H1 (cell line): ENCODE measurements around the gene SKP1. TPM values are rescaled to one million over a fixed set of nuclear protein-coding genes. Genes with fewer than 3 reads are reported as not detected.

Experiments used
- CTCF ChIA-PET: fragments of 300-600 bp; sonication (Branson Sonifier 250); formaldehyde crosslinking; loops from one replicate; lab custom pipeline; 2021; ENCODE audit not compliant: partially characterized antibody; lab: Charles Lee
- POLR2A ChIA-PET: fragments of 300-600 bp; sonication (Branson Sonifier 250); formaldehyde crosslinking; loops from one replicate; lab custom pipeline; 2021; ENCODE audit warnings: inconsistent platforms; ENCODE audit not compliant: partially characterized antibody; lab: Charles Lee
- DNase-seq, 2 experiments: peaks; one replicate each; pipeline versions ENCODE4 v3.0.0 to v3.0.0-alpha.2; 2010 to 2022; ENCODE audit warnings: low spot score in 2 of 2, low read depth in 1 of 2, mixed read lengths in 1 of 2
- FAIRE-seq: peaks from 2 replicates; lab custom pipeline; 2011; peaks lifted over from hg19 to GRCh38; lab: Jason Lieb, UNC
- H2AFZ ChIP-seq: 2 replicates; pipeline ENCODE4 v1.8.1; 2012; ENCODE audit warnings: low read length, inconsistent platforms
- H2AK5ac ChIP-seq: 2 replicates; pipeline ENCODE4 v1.6.1; 2013; ENCODE audit warnings: low read depth, low read length
- H2BK120ac ChIP-seq: replicated peaks from 2 replicates; pipeline ENCODE3; 2013; ENCODE audit warnings: low read depth, low read length, inconsistent platforms
- H2BK12ac ChIP-seq: 2 replicates; pipeline ENCODE4 v1.6.1; 2013; ENCODE audit warnings: low read depth, low read length
- H2BK15ac ChIP-seq: 2 replicates; pipeline ENCODE4 v1.6.1; 2013; ENCODE audit warnings: low read length
- H2BK20ac ChIP-seq: 2 replicates; pipeline ENCODE4 v1.6.1; 2013; ENCODE audit warnings: low read length
- H2BK5ac ChIP-seq: 2 replicates; pipeline ENCODE4 v1.6.1; 2013; ENCODE audit warnings: low read depth, low read length
- H3K14ac ChIP-seq: 2 replicates; pipeline ENCODE4 v1.6.1; 2013; ENCODE audit warnings: inconsistent platforms; ENCODE audit not compliant: insufficient read length
- H3K18ac ChIP-seq: 2 replicates; pipeline ENCODE4 v1.6.1; 2013; ENCODE audit warnings: low read length; ENCODE audit errors: extremely low read depth
- H3K23ac ChIP-seq: 2 replicates; pipeline ENCODE4 v1.6.1; 2013; ENCODE audit warnings: inconsistent platforms; ENCODE audit not compliant: insufficient read length
- H3K23me2 ChIP-seq: 2 replicates; pipeline ENCODE4 v1.6.1; 2013; ENCODE audit warnings: low read depth, low read length
- H3K27ac ChIP-seq: 2 replicates; pipeline ENCODE4 v1.6.1; 2011; ENCODE audit warnings: low read depth, low read length, inconsistent platforms
- H3K27me3 ChIP-seq, 4 experiments: replicated peaks in 1 of 4; 1 replicate in 1 of 4; 2 replicates in 3 of 4; pipeline versions ENCODE4 v1.6.1 to v1.8.1; 2011 to 2013; ENCODE audit warnings: low read length in 3 of 4, mild to moderate bottlenecking in 3 of 4, inconsistent platforms in 2 of 4, mixed read lengths in 2 of 4, moderate library complexity in 1 of 4; ENCODE audit not compliant: control insufficient read depth in 3 of 4, insufficient read depth in 3 of 4; ENCODE audit errors: extremely low read depth in 1 of 4
- H3K36me3 ChIP-seq, 4 experiments: 2 replicates each; pipeline versions ENCODE4 v1.6.1 to v1.8.1; 2011 to 2013; ENCODE audit warnings: mild to moderate bottlenecking in 4 of 4, low read length in 3 of 4, moderate library complexity in 2 of 4, control low read depth in 1 of 4, inconsistent platforms in 1 of 4; ENCODE audit not compliant: insufficient read depth in 4 of 4, control insufficient read depth in 2 of 4
- H3K4ac ChIP-seq: replicated peaks from 2 replicates; pipeline ENCODE3; 2013; ENCODE audit warnings: low read length, low read depth, mixed read lengths, inconsistent platforms; ENCODE audit not compliant: insufficient read length
- H3K4me1 ChIP-seq, 4 experiments: replicated peaks in 1 of 4; 1 replicate in 1 of 4; 2 replicates in 3 of 4; pipeline versions ENCODE4 v1.6.1 to v1.8.1; 2011 to 2013; ENCODE audit warnings: low read length in 3 of 4, inconsistent platforms in 2 of 4, mixed read lengths in 1 of 4; ENCODE audit not compliant: insufficient read depth in 4 of 4, control insufficient read depth in 3 of 4
- H3K4me2 ChIP-seq, 2 experiments: 2 replicates each; pipeline versions ENCODE4 v1.6.1 to v1.8.1; 2011 to 2013; ENCODE audit warnings: low read depth in 2 of 2, low read length in 2 of 2, control low read depth in 1 of 2, inconsistent platforms in 1 of 2, mild to moderate bottlenecking in 1 of 2; ENCODE audit not compliant: insufficient read depth in 1 of 2
- H3K4me3 ChIP-seq, 4 experiments: fragments of 200-600, 300-600 bp in 1 of 4; sonication (generic), shearing (Covaris generic), sonication (Bioruptor Twin) in 1 of 4; 2 replicates each; pipeline versions ENCODE4 v1.5.1 to v1.8.1; 2011 to 2016; ENCODE audit warnings: low read length in 4 of 4, low read depth in 3 of 4, control low read depth in 2 of 4, inconsistent platforms in 2 of 4, mild to moderate bottlenecking in 2 of 4, mixed read lengths in 1 of 4, moderate library complexity in 1 of 4; ENCODE audit not compliant: insufficient read depth in 2 of 4; ENCODE audit errors: extremely low read depth in 1 of 4
- H3K56ac ChIP-seq: replicated peaks from 2 replicates; pipeline ENCODE3; 2013; ENCODE audit warnings: low read depth, mild to moderate bottlenecking, mixed read lengths, low read length, inconsistent platforms; ENCODE audit not compliant: insufficient read length
- H3K79me1 ChIP-seq: 2 replicates; pipeline ENCODE4 v1.6.1; 2013; ENCODE audit warnings: low read depth, low read length, control low read depth
- H3K79me2 ChIP-seq, 2 experiments: 2 replicates each; pipeline versions ENCODE4 v1.6.1 to v1.8.1; 2012 to 2013; ENCODE audit warnings: low read length in 2 of 2, mild to moderate bottlenecking in 2 of 2, inconsistent platforms in 1 of 2; ENCODE audit not compliant: insufficient read depth in 2 of 2, control insufficient read depth in 1 of 2
- H3K9ac ChIP-seq, 4 experiments: replicated peaks in 1 of 4; 1 replicate in 1 of 4; 2 replicates in 3 of 4; pipeline versions ENCODE4 v1.6.1 to v1.8.1; 2011 to 2013; ENCODE audit warnings: low read depth in 3 of 4, low read length in 3 of 4, control low read depth in 2 of 4, mild to moderate bottlenecking in 2 of 4, moderate library complexity in 2 of 4, inconsistent platforms in 1 of 4; ENCODE audit errors: extremely low read depth in 1 of 4
- H3K9me3 ChIP-seq, 2 experiments: 2 replicates each; pipeline versions ENCODE4 v1.6.1 to v1.8.1; 2012 to 2013; ENCODE audit warnings: mild to moderate bottlenecking in 2 of 2, moderate library complexity in 2 of 2, control low read depth in 1 of 2, inconsistent platforms in 1 of 2, low read depth in 1 of 2, low read length in 1 of 2, mixed read lengths in 1 of 2; ENCODE audit not compliant: insufficient read depth in 2 of 2
- H4K20me1 ChIP-seq, 2 experiments: replicated peaks in 1 of 2; 2 replicates each; pipeline versions ENCODE3 to v1.8.1; 2011 to 2013; ENCODE audit warnings: inconsistent platforms in 2 of 2, low read length in 2 of 2, mild to moderate bottlenecking in 1 of 2; ENCODE audit not compliant: insufficient read depth in 2 of 2, control insufficient read depth in 1 of 2
- H4K5ac ChIP-seq: 2 replicates; pipeline ENCODE4 v1.6.1; 2013; ENCODE audit warnings: low read length, low read depth, mixed read lengths, inconsistent platforms; ENCODE audit not compliant: insufficient read length
- H4K8ac ChIP-seq: 2 replicates; pipeline ENCODE4 v1.8.0; 2013; ENCODE audit warnings: mild to moderate bottlenecking, moderate library complexity, low read length, inconsistent platforms; ENCODE audit not compliant: insufficient read depth; ENCODE audit errors: extremely low read depth
- H4K91ac ChIP-seq: replicated peaks from 2 replicates; pipeline ENCODE3; 2013; ENCODE audit warnings: low read length, mixed read lengths, inconsistent platforms; ENCODE audit not compliant: insufficient read length
- CBX8 ChIP-seq: fragments of 300-800, 300-1000 bp; sonication (generic); IDR thresholded peaks from 2 replicates; pipeline ENCODE4 v1.7.1; 2016; ENCODE audit warnings: low read depth, low read length, borderline replicate concordance
- CHD2 ChIP-seq: IDR thresholded peaks from 2 replicates; pipeline ENCODE4 v1.6.1; 2012; ENCODE audit warnings: low read length, improper control_type of control experiment
- EP300 ChIP-seq, 2 experiments: IDR thresholded peaks; 1 replicate in 1 of 2; 2 replicates in 1 of 2; pipeline ENCODE4 v1.6.1; 2011 to 2012; ENCODE audit warnings: low read depth in 2 of 2, low read length in 2 of 2, mild to moderate bottlenecking in 2 of 2, borderline replicate concordance in 1 of 2, inconsistent platforms in 1 of 2, moderate library complexity in 1 of 2
- GABPA ChIP-seq: IDR thresholded peaks from 2 replicates; pipeline ENCODE4 v1.6.1; 2011; ENCODE audit warnings: mild to moderate bottlenecking, low read length, moderate library complexity, borderline replicate concordance; ENCODE audit not compliant: insufficient read depth
- HDAC2 ChIP-seq, 2 experiments: fragments of 300-600 bp in 1 of 2; sonication (generic) in 1 of 2; IDR thresholded peaks; 2 replicates each; pipeline ENCODE4 v1.6.1; 2011 to 2012; ENCODE audit warnings: low read depth in 2 of 2, low read length in 2 of 2, mild to moderate bottlenecking in 2 of 2, moderate library complexity in 2 of 2, borderline replicate concordance in 1 of 2, inconsistent platforms in 1 of 2
- KDM1A ChIP-seq: fragments of 200-600, 300-600 bp; sonication (generic); IDR thresholded peaks from 2 replicates; pipeline ENCODE4 v1.7.1; 2016; ENCODE audit warnings: mild to moderate bottlenecking, low read length, borderline replicate concordance
- KDM4A ChIP-seq: IDR thresholded peaks from one replicate; pipeline ENCODE4 v1.7.1; 2012; ENCODE audit warnings: low read depth, mild to moderate bottlenecking, moderate library complexity, low read length, inconsistent platforms; ENCODE audit not compliant: severe bottlenecking
- RFX5 ChIP-seq: IDR thresholded peaks from 2 replicates; pipeline ENCODE4 v1.6.1; 2011; ENCODE audit warnings: low read depth, low read length, improper control_type of control experiment, borderline replicate concordance
- SIN3A ChIP-seq, 2 experiments: IDR thresholded peaks in 1 of 2; conservative IDR thresholded peaks in 1 of 2; 2 replicates each; pipeline ENCODE4 v1.6.1; 2011 to 2012; ENCODE audit warnings: low read length in 2 of 2, improper control_type of control experiment in 1 of 2, low read depth in 1 of 2, mild to moderate bottlenecking in 1 of 2
- SP4 ChIP-seq: IDR thresholded peaks from 2 replicates; pipeline ENCODE4 v1.6.1; 2012; ENCODE audit warnings: low read length, inconsistent platforms
- SRF ChIP-seq: IDR thresholded peaks from 2 replicates; pipeline ENCODE4 v1.6.1; 2011; ENCODE audit warnings: mild to moderate bottlenecking, low read depth, low read length, moderate library complexity
- TAF7 ChIP-seq: optimal IDR thresholded peaks from 2 replicates; pipeline ENCODE3; 2011; ENCODE audit warnings: low read depth, mild to moderate bottlenecking, inconsistent platforms, low read length, moderate library complexity, borderline replicate concordance
- TEAD4 ChIP-seq: IDR thresholded peaks from 2 replicates; pipeline ENCODE4 v1.6.1; 2012; ENCODE audit warnings: low read depth, low read length, inconsistent platforms, mixed read lengths
- WGBS, 2 experiments: shearing (Covaris generic) in 1 of 2; methylation state at CpG; one replicate each; pipeline versions ENCODE4 v1.1.6 to v1.1.7; 2013 to 2015; ENCODE audit warnings: low lambda C conversion rate in 2 of 2, mixed read lengths in 2 of 2, inconsistent platforms in 1 of 2, low coverage in 1 of 2, missing lambda C conversion rate in 1 of 2; ENCODE audit not compliant: insufficient replicate concordance in 2 of 2, insufficient coverage in 1 of 2, insufficient read length in 1 of 2; ENCODE audit errors: extremely low coverage in 1 of 2, missing lambda C conversion rate in 1 of 2; 5-methylcytosine and 5-hydroxymethylcytosine counted together
- polyA plus RNA-seq, 7 experiments: library from polyadenylated mRNA; depleted of rRNA in 3 of 7; stranded (reverse) in 5 of 7; unstranded in 2 of 7; fragments of >200 nt in 5 of 7; fragments of 200-250 nt in 2 of 7; gene quantifications; 1 replicate in 5 of 7; 2 replicates in 1 of 7; 4 replicates in 1 of 7; pipeline versions ENCODE4 v1.2.1 to v1.2.3, GENCODE V29; 2011 to 2013; ENCODE audit warnings: missing spikeins in 2 of 7, mixed read lengths in 2 of 7
- total RNA-seq: library from RNA; stranded (reverse); fragmentation: NEBNext Ultra II Directional; extraction: Animal tissue kit (Norgen Biotek cat#: 25700); gene quantifications from 2 replicates; pipeline ENCODE4 v1.2.1, GENCODE V29; 2021

SKP1 gene
- total and polyA plus RNA-seq, 2 of the 8 experiments (the other 6 are each of a cell fraction or from before 2014, with no cell fraction given): 163 to 332 TPM

GRCh38 chr5:134127376-134127861 is 49.3 kb downstream of the SKP1 start:
- no peak overlapping the region for H3K23ac ChIP-seq
- no peak overlapping the region for H3K9ac ChIP-seq
- peaks cover 13 to 30% of the 10 kb centered on the region in 2 experiments for H4K20me1 ChIP-seq
- H3K79me2 ChIP-seq: no peaks in the 10 kb centered on the region; a peak in 1 of 4 replicates
- no peaks in the 10 kb centered on the region for H3K9me3 ChIP-seq
- no peak overlapping the region for H2AFZ ChIP-seq
- DNase-seq: no peak
- FAIRE-seq: no peak
- 0 out of 8 replicates have a peak, but pooled peaks cover 0 to 3% (median 0%) of the 10 kb centered on the region in 4 experiments for H3K36me3 ChIP-seq
- no peak overlapping the region for H3K18ac ChIP-seq
- no peak overlapping the region for H4K5ac ChIP-seq
- H3K27ac ChIP-seq: no peak overlapping the region
- WGBS, 2 experiments: 91% methylated on average over 14 of the region's 15 CpGs; no CpG with 5 or more reads in 1 of the 2 experiments
- H3K56ac ChIP-seq: no peak overlapping the region
- H2AK5ac ChIP-seq: no peak overlapping the region
- CTCF ChIA-PET: interaction anchor here (0.5 to 21.7 kb wide), 8 partner anchors 8 to 87 kb away, joined by 3 to 270 read pairs (median 6); no protein-coding TSS in a partner anchor
- H3K23me2 ChIP-seq: no peaks in the 10 kb centered on the region
- H3K27me3 ChIP-seq: no peaks in the 10 kb centered on the region
- no peak overlapping the region for H3K4me3 ChIP-seq
- no peak overlapping the region for H2BK20ac ChIP-seq
- no peak overlapping the region for H2BK120ac ChIP-seq
- H3K4ac ChIP-seq: no peak overlapping the region
- no peak overlapping the region for H2BK15ac ChIP-seq
- peaks cover 6% of the 10 kb centered on the region for H3K79me1 ChIP-seq
- no peak overlapping the region for H3K4me2 ChIP-seq
- H4K8ac ChIP-seq: no peak overlapping the region
- no peak overlapping the region for H2BK5ac ChIP-seq
- H3K4me1 ChIP-seq: no peaks in the 10 kb centered on the region; a peak in 2 of 7 replicates
- no peak overlapping the region for H2BK12ac ChIP-seq
- no peak overlapping the region for H4K91ac ChIP-seq
- POLR2A ChIA-PET: interaction anchor here (0.7 to 4.5 kb wide), 4 partner anchors 9 to 453 kb away, joined by 3 to 15 read pairs (median 3); no protein-coding TSS in a partner anchor
- H3K14ac ChIP-seq: no peak overlapping the region
- no peak for TF ChIP-seq EP300 (IDR thresholded peaks at IDR 0.05; ENCODE audit: borderline replicate concordance in 1 of 2, low read depth in 2 of 2, low read length in 2 of 2)
- no peak for TF ChIP-seq CHD2
- no peak for TF ChIP-seq RFX5
- TF ChIP-seq TAF7: no peak
- TF ChIP-seq TEAD4: no peak
- no peak for TF ChIP-seq SP4
- no peak for TF ChIP-seq KDM4A
- no peak for TF ChIP-seq GABPA
- no peak for TF ChIP-seq SIN3A (conservative IDR thresholded peaks at IDR 0.05 in 1 of 2, IDR thresholded peaks at IDR 0.05 in 1 of 2; ENCODE audit: low read depth in 1 of 2, low read length in 2 of 2)
- TF ChIP-seq CBX8: no peak
- TF ChIP-seq HDAC2 (IDR thresholded peaks at IDR 0.05; ENCODE audit: borderline replicate concordance in 1 of 2, low read depth in 2 of 2, low read length in 2 of 2): no peak
- TF ChIP-seq KDM1A: no peak
- TF ChIP-seq SRF: no peak
